Natural killer cell treated with Interleukin-12 subunit alpha and Interleukin-12 subunit beta and Interleukin-15 and Interleukin-18, amount 100 ng/mL, for 72 hours (primary cell): Measurements from ENCODE around the gene TMEM259. TPM values are rescaled to one million over a fixed set of nuclear protein-coding genes. Genes with fewer than 3 reads are reported as not detected.

Experiments used
- ATAC-seq, 2 donors: fragments of 150-1000 bp; cut with Tn5 transposase in 1 of 2; sonication (Bioruptor Pico), chemical (Tn5 transposase) in 1 of 2; 2 replicates each; pipeline ENCODE4 v1.10.0; 2021
- DNase-seq: peaks from one replicate; pipeline ENCODE4 v3.0.0; 2022; ENCODE audit warnings: low spot score
- H3K27ac Mint-ChIP-seq, 2 donors: 1 replicate in 1 of 2; 2 replicates in 1 of 2; pipeline ENCODE4 v1.8.0; 2022; ENCODE audit warnings: mixed read lengths in 2 of 2, mild to moderate bottlenecking in 1 of 2, moderate library complexity in 1 of 2
- H3K27me3 Mint-ChIP-seq, 2 donors: 1 replicate in 1 of 2; 2 replicates in 1 of 2; pipeline ENCODE4 v1.8.0; 2022; ENCODE audit warnings: mixed read lengths in 2 of 2
- H3K36me3 Mint-ChIP-seq: one replicate; pipeline ENCODE4 v1.8.0; 2022; ENCODE audit warnings: mixed read lengths
- H3K4me1 Mint-ChIP-seq, 2 donors: 1 replicate in 1 of 2; 2 replicates in 1 of 2; pipeline ENCODE4 v1.8.0; 2022; ENCODE audit warnings: low read depth in 2 of 2, mixed read lengths in 2 of 2, mild to moderate bottlenecking in 1 of 2
- H3K4me3 Mint-ChIP-seq: one replicate; pipeline ENCODE4 v1.8.0; 2022; ENCODE audit warnings: mixed read lengths
- H3K9me3 Mint-ChIP-seq: 2 replicates; pipeline ENCODE4 v1.8.0; 2022; ENCODE audit warnings: mixed read lengths
- total RNA-seq, 2 donors: library from RNA; stranded (reverse); gene quantifications; one replicate each; pipeline ENCODE4 v1.2.3, GENCODE V29; 2022

The TMEM259 gene
- total RNA-seq, 2 donors from 2014 or later: 150 to 267 TPM

DNA sequence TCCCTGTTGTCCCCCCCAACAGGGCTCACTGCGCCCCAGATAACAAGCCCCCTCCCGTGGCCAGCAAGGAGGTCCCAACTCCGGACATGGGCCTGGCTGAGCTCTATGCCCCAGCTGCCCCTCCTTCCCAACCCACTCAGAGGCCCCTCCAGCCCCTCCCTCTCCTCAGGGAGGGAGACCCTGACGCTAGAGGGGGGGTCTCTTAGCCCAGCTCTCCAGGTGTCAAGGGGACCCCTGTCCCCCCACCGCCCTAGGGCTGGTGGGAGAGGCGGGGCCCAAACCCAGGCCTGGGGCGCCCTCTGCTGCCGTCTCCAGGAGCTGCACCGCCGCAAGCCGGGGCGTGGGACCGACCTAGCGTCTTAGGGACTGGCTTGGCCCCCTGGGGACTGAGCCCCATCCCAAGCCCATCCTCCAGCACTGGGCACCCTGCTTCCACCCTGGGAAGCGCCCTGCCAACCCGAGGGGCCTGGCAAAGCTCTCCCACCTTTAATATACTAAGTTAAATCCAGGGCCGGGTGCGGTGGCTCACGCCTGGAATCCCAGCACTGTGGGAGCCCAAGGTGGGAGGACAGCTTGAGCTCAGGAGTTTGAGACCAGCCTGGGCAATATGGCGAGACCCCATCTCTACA is 19.3 kb downstream of the TMEM259 start:
- H3K36me3 Mint-ChIP-seq: no peaks in the 10 kb centered on the region
- DNase-seq (no peak), ATAC-seq (peak; percentile 72 to 82)
- H3K4me3 Mint-ChIP-seq: no peak overlapping the region
- no peak overlapping the region for H3K27ac Mint-ChIP-seq
- peaks cover 15 to 18% of the 10 kb centered on the region in 2 donors for H3K27me3 Mint-ChIP-seq
- H3K9me3 Mint-ChIP-seq: no peaks in the 10 kb centered on the region
- peaks cover 6 to 8% of the 10 kb centered on the region in 2 donors for H3K4me1 Mint-ChIP-seq

GRCh38 chr19:1000591-1001537 is 20.1 kb downstream of the TMEM259 start:
- H3K4me3 Mint-ChIP-seq: no peak overlapping the region
- ATAC-seq (no peak), DNase-seq (no peak)
- no peak overlapping the region for H3K27ac Mint-ChIP-seq
- H3K36me3 Mint-ChIP-seq: no peaks in the 10 kb centered on the region
- peaks cover 6 to 11% of the 10 kb centered on the region in 2 donors for H3K4me1 Mint-ChIP-seq
- H3K27me3 Mint-ChIP-seq: peaks cover 15 to 18% of the 10 kb centered on the region in 2 donors
- no peaks in the 10 kb centered on the region for H3K9me3 Mint-ChIP-seq

- H3K36me3 Mint-ChIP-seq: no peaks in the 10 kb centered on the region
- H3K27ac Mint-ChIP-seq: no peak within 1 kb of the TSS
- no peaks in the 10 kb centered on the region for H3K9me3 Mint-ChIP-seq
- ATAC-seq (peak; percentile 50 to 56), DNase-seq (no peak)
- H3K4me1 Mint-ChIP-seq: peaks cover 6 to 11% of the 10 kb centered on the region in 2 donors
- no peak within 1 kb of the TSS for H3K4me3 Mint-ChIP-seq
- peaks cover 15 to 18% of the 10 kb centered on the region in 2 donors for H3K27me3 Mint-ChIP-seq
These were observed 20.8 kb downstream of the TMEM259 start, which contains the start of gene GRIN3B for GRCh38 chr19:1000095-1000494. Gene GRIN3B, plus strand, starts transcription at chr19:1000419. Its CDS starts 19 bp downstream, at chr19:1000438.

GRCh38 chr19:999379-999719 is 21.6 kb downstream of the TMEM259 start:
- no peak overlapping the region for H3K27ac Mint-ChIP-seq
- H3K9me3 Mint-ChIP-seq: no peaks in the 10 kb centered on the region
- DNase-seq (no peak), ATAC-seq (no peak)
- H3K27me3 Mint-ChIP-seq: peaks cover 15 to 18% of the 10 kb centered on the region in 2 donors
- no peaks in the 10 kb centered on the region for H3K36me3 Mint-ChIP-seq
- H3K4me3 Mint-ChIP-seq: no peak overlapping the region
- H3K4me1 Mint-ChIP-seq: peaks cover 6 to 11% of the 10 kb centered on the region in 2 donors

GRCh38 chr19:998064-998463 is 22.9 kb downstream of the TMEM259 start:
- Mint-ChIP-seq H3K4me3 (no peak overlapping the region), H3K27me3 (peaks cover 15 to 18% of the 10 kb centered on the region in 2 donors), H3K9me3 (no peaks in the 10 kb centered on the region), H3K36me3 (no peaks in the 10 kb centered on the region), H3K4me1 (peaks cover 6 to 11% of the 10 kb centered on the region in 2 donors), H3K27ac (no peak overlapping the region)
- no peak for ATAC-seq
- no peak for DNase-seq

GRCh38 chr19:996051-996838 is 24.7 kb downstream of the TMEM259 start:
- H3K4me3 Mint-ChIP-seq: no peak overlapping the region
- no peaks in the 10 kb centered on the region for H3K36me3 Mint-ChIP-seq
- peaks cover 0 to 10% of the 10 kb centered on the region in 2 donors for H3K4me1 Mint-ChIP-seq
- DNase-seq: no peak
- H3K27me3 Mint-ChIP-seq: peaks cover 10 to 11% of the 10 kb centered on the region in 2 donors
- H3K9me3 Mint-ChIP-seq: no peaks in the 10 kb centered on the region
- ATAC-seq: peak in 1 of 2 donors; percentile 29
- no peak overlapping the region for H3K27ac Mint-ChIP-seq

DNA sequence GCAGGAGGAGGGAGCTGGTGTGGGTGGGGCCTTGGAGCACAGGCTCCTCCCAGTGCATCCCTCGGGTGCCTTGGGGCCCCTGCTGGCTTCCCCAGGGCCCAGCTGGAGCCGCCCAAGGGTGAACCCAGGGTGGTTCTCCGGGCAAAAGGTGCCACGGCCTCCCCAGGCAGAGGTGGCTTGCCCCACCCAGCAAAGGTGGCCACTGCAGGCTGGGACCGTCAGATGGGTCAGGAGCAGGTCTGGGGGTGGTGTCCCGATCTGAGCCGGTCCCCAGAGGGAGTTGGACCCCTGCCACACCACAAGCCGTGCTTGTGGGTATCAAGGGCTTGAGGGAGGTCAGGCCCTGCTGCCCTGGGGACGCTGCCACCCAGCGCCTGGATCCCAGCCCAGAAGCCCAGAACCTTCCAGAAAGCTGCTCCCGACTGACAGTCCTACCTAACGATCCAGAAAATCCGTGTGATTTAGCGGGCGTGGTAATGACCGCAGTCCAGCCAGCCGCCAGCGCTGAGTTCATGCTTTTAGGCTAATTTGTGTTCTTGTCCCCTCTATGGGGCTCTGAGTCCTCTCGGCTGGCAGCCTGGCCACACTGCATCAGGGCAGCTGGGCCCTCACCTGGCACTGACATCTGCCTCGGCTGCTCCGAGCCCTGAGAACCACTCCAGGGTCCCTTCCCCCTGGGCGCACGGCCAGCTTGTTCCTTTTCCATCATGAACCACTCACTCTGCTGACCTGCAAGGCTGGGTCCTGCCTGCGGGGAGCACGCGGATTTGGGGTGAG is 25.7 kb downstream of the TMEM259 start:
- ATAC-seq (no peak), DNase-seq (no peak)
- Mint-ChIP-seq H3K36me3 (no peaks in the 10 kb centered on the region), H3K4me3 (no peak overlapping the region), H3K27me3 (peaks cover 10 to 11% of the 10 kb centered on the region in 2 donors), H3K27ac (no peak overlapping the region), H3K4me1 (peaks cover 0 to 10% of the 10 kb centered on the region in 2 donors), H3K9me3 (no peaks in the 10 kb centered on the region)

- peaks cover 0 to 10% of the 10 kb centered on the region in 2 donors for H3K4me1 Mint-ChIP-seq
- no peak overlapping the region for H3K4me3 Mint-ChIP-seq
- H3K9me3 Mint-ChIP-seq: no peaks in the 10 kb centered on the region
- no peak overlapping the region for H3K27ac Mint-ChIP-seq
- ATAC-seq: no peak
- no peak for DNase-seq
- peaks cover 10 to 11% of the 10 kb centered on the region in 2 donors for H3K27me3 Mint-ChIP-seq
- no peaks in the 10 kb centered on the region for H3K36me3 Mint-ChIP-seq
These were observed 26.4 kb downstream of the TMEM259 start for GRCh38 chr19:994516-994915.

DNA sequence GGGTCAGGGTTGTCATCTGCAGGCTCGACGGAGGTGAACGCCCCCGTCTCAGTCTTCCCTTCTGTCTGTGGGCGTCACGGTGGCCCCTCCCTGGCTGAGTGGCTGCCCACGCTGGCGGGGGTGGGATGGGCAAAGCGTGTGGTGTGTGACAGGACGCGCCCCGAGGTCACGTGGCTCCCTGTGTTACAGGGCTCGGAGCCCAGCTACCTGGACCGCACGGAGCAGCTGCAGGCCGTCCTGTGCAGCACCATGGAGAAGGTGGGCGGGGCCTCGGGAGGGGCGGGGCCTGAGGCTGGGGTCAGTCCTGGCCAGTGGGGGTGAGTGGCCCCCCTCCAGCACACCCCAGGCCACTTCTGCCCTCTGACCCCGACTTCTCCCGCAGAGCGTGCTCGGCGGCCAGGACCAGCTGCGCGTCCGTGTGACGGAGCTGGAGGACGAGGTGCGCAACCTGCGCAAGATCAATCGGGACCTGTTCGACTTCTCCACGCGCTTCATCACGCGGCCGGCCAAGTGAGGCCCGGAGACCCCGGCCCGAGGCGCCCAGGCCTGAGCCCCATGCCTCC is 27.0 kb downstream of the TMEM259 start:
- no peaks in the 10 kb centered on the region for H3K36me3 Mint-ChIP-seq
- no peaks in the 10 kb centered on the region for H3K9me3 Mint-ChIP-seq
- H3K4me1 Mint-ChIP-seq: peaks cover 0 to 10% of the 10 kb centered on the region in 2 donors
- H3K4me3 Mint-ChIP-seq: no peak overlapping the region
- ATAC-seq: no peak
- DNase-seq: no peak
- H3K27ac Mint-ChIP-seq: no peak overlapping the region
- H3K27me3 Mint-ChIP-seq: peaks cover 4 to 5% of the 10 kb centered on the region in 2 donors

- H3K27me3 Mint-ChIP-seq: peaks cover 0 to 3% of the 10 kb centered on the region in 2 donors
- no peak for DNase-seq
- no peak overlapping the region for H3K27ac Mint-ChIP-seq
- no peak for ATAC-seq
- peaks cover 0 to 13% of the 10 kb centered on the region in 2 donors for H3K4me1 Mint-ChIP-seq
- H3K36me3 Mint-ChIP-seq: no peaks in the 10 kb centered on the region
- H3K9me3 Mint-ChIP-seq: no peaks in the 10 kb centered on the region
- H3K4me3 Mint-ChIP-seq: no peak overlapping the region
These were observed 27.5 kb downstream of the TMEM259 start for GRCh38 chr19:993361-993830.

DNA sequence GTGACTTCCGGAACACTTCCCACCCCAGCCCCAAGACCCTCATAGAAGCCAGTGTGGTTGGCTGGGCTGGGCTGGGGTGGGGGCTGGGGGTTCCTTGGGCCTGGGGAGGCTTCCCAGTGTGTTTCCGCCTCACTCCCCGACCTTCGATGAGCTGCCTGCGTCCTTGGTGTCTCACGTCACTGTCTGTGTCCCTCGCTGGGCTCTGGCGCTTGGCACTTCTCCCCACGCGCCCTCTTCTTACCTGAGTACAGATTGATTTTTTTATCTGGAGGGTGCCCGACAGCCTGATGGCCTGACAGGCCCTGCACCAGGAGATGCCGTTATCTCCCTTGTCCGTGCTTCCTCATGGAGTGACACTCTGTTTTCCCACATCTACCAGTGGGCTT is 28.3 kb downstream of the TMEM259 start:
- Mint-ChIP-seq H3K9me3 (no peaks in the 10 kb centered on the region), H3K4me3 (no peak overlapping the region), H3K4me1 (peaks cover 0 to 13% of the 10 kb centered on the region in 2 donors), H3K27me3 (no peaks in the 10 kb centered on the region), H3K36me3 (no peaks in the 10 kb centered on the region), H3K27ac (peak overlapping the region in 1 of 2 donors; percentile 58)
- DNase-seq (no peak), ATAC-seq (no peak)

DNA sequence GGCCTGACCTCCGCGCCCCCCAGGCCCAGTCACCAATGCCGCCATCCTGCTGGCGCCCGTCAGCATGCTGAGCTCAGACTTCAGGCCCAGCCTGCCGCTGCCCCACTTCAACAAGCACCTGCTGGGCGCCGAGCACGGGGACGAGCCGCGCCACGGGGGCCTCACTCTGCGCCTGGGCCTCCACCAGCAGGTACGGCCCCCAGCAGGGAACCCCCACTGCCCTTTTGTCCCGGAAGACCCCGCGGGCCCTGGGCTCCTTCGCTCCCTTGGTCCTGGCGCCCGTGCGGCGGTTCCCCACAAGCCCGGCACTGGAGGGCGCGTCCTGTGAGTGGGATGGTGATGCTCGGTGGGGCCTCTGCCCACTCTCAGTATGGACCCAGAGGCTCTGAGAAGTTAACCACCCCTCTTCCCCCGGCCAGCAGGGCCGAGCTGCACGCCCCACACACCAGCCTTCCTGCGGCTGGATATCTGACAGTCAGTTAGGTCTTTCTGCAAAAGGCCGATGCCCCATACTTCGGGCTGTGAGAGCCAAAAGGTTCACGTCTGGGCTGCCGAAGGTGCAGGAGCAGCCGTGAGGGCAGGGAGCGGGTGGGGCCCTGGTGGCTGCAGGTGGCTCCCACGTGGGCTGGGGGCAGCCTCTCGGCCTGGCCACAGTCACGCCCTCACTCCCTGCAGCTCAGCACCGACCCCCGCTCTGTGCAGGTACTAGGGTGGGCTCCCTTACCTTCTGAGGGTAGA is 28.8 kb downstream of the TMEM259 start:
- Mint-ChIP-seq H3K27ac (peak overlapping the region in 1 of 2 donors; percentile 58), H3K4me1 (peaks cover 0 to 13% of the 10 kb centered on the region in 2 donors), H3K4me3 (no peak overlapping the region), H3K27me3 (no peaks in the 10 kb centered on the region), H3K9me3 (no peaks in the 10 kb centered on the region), H3K36me3 (no peaks in the 10 kb centered on the region)
- DNase-seq (no peak), ATAC-seq (no peak)
